DOHH2 (cell line): ENCODE measurements around the gene DNAI2.

ENCODE experiments used
- CTCF ChIP-seq: fragments of 200-600 bp; sonication (generic); IDR thresholded peaks from one replicate; pipeline ENCODE4 v1.5.1; 2014; ENCODE audit warnings: antibody characterized with exemption, mild to moderate bottlenecking, low read depth, low read length; ENCODE audit not compliant: poor library complexity, severe bottlenecking
- EZH2phosphoT487 ChIP-seq: fragments of 200-600 bp; sonication (generic); IDR thresholded peaks from 2 replicates; pipeline ENCODE4 v1.6.1; 2017; ENCODE audit warnings: borderline replicate concordance, mild to moderate bottlenecking, antibody characterized with exemption, low read length, moderate library complexity, mixed read lengths

GRCh38 chr17:74253036-74253435 lies 21.0 kb upstream of the DNAI2 start:
- TF ChIP-seq CTCF (no peak), EZH2phosphoT487 (no peak)
